GM21825 (cell line): Measurements from ENCODE around the gene SVIL.
"Not testable (repeated sequence)": the region's sequence is repeated elsewhere in the genome, so short reads cannot be mapped to it uniquely, and the experiment has no call there.

ENCODE experiments used
- ATAC-seq: cut with Tn5 transposase; IDR thresholded peaks from one replicate; pipeline ENCODE4 v1.9.1; 2021; ENCODE audit warnings: mild to moderate bottlenecking, moderate library complexity; ENCODE audit not compliant: unreplicated experiment

The SVIL gene

DNA sequence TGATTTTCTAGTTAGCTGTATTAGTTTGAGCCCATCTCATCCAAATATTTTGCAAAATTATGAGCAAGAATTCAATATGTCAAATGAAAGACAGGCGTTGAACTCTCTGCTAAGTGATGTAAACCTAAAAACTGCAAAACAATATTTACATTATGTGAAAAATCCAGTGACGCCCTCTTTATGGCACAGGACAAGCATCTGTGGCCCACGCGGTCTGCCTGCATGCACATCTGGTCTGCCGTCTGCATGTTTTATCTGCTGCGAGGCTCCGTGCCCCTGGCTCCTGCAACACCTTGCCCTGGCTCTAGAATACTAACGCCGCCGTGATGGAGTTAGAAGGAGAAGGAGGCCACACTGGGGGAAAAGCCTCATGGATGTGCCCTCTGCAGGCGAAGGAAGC lies 142.0 kb downstream of the SVIL start:
- no peak for ATAC-seq

DNA sequence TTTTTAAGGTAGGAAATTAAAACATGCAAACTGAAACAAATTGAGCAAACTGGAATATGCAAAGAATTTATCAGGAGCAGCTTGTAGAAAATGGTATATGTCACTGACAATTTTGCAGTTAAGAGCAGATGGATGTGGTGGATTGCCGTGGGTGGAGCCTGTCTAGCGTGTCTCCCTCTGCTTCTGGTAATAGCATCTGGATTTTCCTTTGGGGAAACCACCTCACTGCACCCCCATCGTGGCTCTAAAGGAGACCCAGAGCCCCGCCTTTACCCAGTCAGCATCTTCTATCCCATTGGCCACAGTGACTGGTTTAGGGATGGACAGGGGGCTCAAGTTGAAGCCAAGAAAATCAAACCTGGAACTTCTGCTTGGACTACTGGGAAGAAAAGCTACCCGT lies 142.9 kb downstream of the SVIL start:
- no peak for ATAC-seq

DNA sequence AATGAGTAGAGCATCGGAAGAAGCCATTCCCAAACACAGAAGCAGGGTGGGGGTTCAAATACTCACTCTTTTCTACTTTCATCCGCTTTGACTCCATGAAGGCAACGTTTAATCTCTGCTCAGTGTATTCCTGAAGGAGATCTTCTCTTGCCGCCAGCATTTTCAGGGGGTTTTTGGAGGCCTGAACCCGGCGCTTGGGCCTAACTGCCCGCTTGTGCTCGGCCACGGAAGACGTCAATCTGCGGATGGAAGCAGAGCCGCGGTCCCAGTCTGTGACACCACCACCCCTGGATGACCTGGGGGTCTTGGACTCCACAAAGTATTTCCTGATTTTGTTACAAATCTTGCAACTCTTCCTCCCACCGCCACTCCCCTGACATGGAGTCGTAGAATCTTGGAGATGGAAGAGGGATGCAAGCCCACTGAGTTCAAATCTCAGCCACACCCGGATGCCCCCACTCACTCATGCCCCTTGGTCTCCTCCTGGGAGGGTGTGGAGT lies 143.9 kb downstream of the SVIL start:
- not testable (repeated sequence) for ATAC-seq

- ATAC-seq, result not testable (repeated sequence)
These were observed 146.3 kb downstream of the SVIL start for GRCh38 chr10:29488471-29488870.

DNA sequence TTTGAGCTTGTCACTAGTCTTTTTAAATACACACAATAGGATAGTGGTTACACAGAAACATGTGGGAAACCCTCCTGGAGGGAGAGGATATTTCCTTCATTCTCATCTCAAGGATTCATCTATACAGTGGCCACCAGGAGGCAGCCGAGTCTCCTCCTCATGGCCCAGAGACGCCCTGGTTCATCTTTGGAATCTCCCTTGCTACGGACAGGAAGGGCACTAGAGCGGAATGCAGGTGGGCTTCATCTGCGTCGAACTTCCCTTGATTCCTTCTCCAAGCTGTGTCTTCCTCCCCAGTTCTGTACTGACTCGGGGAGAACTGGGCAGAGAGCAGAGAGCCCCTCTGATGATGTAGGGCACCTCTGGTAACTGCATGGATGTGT lies 146.9 kb downstream of the SVIL start:
- not testable (repeated sequence) for ATAC-seq

- not testable (repeated sequence) for ATAC-seq
These were observed 147.5 kb downstream of the SVIL start for GRCh38 chr10:29487032-29487883.

DNA sequence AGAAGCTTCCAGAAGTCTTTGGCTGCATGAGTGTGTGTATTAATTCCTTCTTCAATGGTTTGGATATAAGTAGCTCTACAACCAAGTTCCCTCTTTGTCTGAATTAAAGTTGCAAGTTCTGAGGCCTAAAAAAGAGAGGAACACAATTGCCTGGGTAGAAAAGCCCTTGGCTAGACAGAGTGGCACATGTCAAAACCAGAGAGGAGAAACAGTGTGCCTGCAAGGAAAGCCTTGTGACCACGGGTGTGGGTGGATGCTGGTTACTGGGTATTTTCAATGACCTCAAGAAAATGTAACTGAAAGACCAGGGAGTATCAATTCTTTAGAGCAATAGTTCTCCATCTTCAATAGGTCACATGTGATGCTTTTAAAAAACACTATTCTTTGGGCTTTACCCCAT lies 148.3 kb downstream of the SVIL start:
- ATAC-seq, result no peak

DNA sequence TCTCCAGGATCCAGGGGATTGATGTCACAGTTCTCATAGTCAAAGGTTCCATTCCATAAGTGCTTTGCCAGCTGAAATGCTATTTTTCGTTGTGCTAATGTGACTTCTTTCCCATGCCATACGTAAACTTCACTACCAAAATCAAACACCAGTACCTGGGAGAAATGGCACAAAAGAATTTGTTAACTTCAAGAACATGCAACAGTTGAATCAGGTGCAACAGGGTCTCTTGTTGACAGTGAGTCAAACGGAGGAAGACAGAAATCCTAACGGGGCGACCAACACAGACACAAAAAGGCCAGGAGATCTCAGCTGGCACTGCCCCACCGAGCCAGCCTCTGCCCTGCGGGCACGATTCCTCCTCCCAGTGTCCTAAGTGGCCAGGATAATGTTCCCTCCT lies 150.1 kb downstream of the SVIL start:
- ATAC-seq, result not testable (repeated sequence)

GRCh38 chr10:29482591-29483431 lies 152.0 kb downstream of the SVIL start:
- ATAC-seq, result peak; percentile 54

DNA sequence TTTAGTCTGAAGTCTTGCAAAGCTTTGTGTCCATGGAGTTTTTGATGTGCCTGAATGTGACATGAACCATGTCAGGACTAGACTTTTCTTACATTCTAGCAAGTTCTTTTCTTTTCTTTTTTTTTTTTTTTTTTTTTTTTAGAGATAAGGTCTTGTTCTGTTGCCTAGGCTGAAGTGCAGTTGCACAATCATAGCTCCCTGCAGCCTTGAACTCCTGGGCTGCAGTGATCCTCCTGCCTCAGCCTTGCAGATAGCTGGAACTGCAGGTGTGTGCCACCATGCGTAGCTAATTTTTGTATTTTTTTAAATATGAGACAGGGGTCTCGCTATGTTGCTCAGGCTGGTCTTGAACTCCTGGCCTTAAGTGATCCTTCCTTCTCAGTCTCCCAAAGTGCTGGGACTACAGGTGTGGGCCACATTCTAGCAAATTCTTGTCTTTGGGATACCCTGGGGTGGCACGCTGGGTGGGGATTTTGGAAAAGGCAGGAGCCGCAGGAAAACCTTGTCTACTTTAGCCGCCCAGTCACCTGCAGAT lies 152.8 kb downstream of the SVIL start:
- no peak for ATAC-seq

GRCh38 chr10:29479981-29480954 lies 154.5 kb downstream of the SVIL start:
- no peak for ATAC-seq

- ATAC-seq, result no peak
These were observed 155.5 kb downstream of the SVIL start for GRCh38 chr10:29479081-29479925.

- no peak for ATAC-seq
These were observed 161.2 kb downstream of the SVIL start for GRCh38 chr10:29473406-29474100.

- no peak for ATAC-seq
These were observed 161.7 kb downstream of the SVIL start for GRCh38 chr10:29473087-29473356.

GRCh38 chr10:29472301-29473086 lies 162.3 kb downstream of the SVIL start:
- no peak for ATAC-seq

- no peak for ATAC-seq
These were observed 163.3 kb downstream of the SVIL start for GRCh38 chr10:29471544-29471859.

- ATAC-seq, result no peak
These were observed 163.8 kb downstream of the SVIL start for GRCh38 chr10:29470843-29471543.

DNA sequence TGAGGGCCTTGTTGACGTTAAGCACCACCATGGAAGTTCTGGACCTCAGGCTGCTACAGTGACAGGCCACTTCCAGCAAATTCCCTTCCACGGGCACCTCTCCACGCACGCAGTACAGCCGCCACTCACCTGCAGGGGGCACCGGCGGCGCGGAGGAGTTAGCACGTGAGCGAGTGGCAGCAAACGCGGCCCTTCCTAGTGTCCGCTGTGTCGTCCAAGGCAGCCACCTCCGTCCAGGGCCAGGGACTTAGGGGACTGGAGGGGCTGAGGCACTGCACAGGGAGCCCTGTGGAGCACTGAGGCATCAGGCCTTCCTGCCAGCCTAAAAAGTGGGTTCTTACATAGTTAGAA lies 164.4 kb downstream of the SVIL start:
- no peak for ATAC-seq
